Activated T-helper 17 cell treated with anti-CD3 and anti-CD28 coated beads, Interleukin-2, amount 50 U/mL, for 72 hours (primary cell): Measurements from ENCODE around the gene TGIF2. TPM values are rescaled to one million over a fixed set of nuclear protein-coding genes. Genes with fewer than 3 reads are reported as not detected.

Experiments used
- ATAC-seq: fragments of 150-1000 bp; cut with Tn5 transposase; replicated peaks from 2 replicates; pipeline ENCODE4 v1.10.0; 2021; ENCODE audit warnings: mild to moderate bottlenecking, moderate library complexity
- H3K27ac Mint-ChIP-seq: one replicate; pipeline ENCODE4 v1.8.0; 2022; ENCODE audit warnings: mixed read lengths
- H3K27me3 Mint-ChIP-seq: one replicate; pipeline ENCODE4 v1.8.0; 2022; ENCODE audit warnings: mixed read lengths
- H3K36me3 Mint-ChIP-seq: one replicate; pipeline ENCODE4 v1.8.0; 2022; ENCODE audit warnings: low read depth, mild to moderate bottlenecking, mixed read lengths
- H3K4me1 Mint-ChIP-seq: one replicate; pipeline ENCODE4 v1.8.0; 2022; ENCODE audit warnings: mixed read lengths
- H3K4me3 Mint-ChIP-seq: one replicate; pipeline ENCODE4 v1.8.0; 2022; ENCODE audit warnings: mild to moderate bottlenecking, mixed read lengths
- H3K9me3 Mint-ChIP-seq: one replicate; pipeline ENCODE4 v1.8.0; 2022; ENCODE audit warnings: mixed read lengths
- total RNA-seq, 2 donors: library from RNA; stranded (reverse); gene quantifications; one replicate each; pipeline ENCODE4 v1.2.3, GENCODE V29; 2022

Gene TGIF2
- total RNA-seq, 2 donors from 2014 or later: 43.8 to 57.1 TPM

DNA sequence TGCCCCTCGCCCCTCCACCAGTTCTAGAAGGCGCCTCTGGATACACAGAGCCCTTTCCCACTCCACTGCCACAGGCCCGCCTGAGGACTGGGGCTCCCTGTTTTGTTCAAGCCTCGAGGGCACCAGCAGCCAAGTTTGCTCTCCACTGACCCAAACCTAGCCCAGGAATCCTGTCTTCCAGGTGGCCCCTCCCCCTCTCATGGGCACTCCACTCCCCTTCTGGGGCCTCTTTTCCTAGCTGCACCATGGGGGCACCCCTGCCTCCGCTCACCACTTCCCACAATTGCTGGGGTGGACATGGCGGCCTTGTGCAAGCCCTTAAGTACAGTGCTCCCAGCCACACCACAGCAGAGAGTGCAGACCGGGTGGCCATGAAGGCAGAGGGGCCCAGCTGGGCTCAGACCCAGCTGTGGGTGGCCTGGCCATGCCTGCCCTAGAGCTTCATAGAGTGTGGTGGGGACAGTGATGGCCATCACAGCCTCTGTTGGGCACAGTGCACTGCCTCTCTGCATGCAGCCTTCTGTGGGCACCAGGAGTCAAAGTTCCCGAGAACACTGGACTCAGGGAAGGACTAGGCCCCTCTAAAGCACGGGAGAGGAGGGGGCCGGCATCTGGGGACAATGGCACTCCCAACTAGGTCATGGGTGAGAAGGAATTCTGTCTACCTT, 30.7 kb upstream of the TGIF2 start:
- no peak overlapping the region for H3K4me3 Mint-ChIP-seq
- no peak overlapping the region for H3K27ac Mint-ChIP-seq
- H3K27me3 Mint-ChIP-seq: no peaks in the 10 kb centered on the region
- no peaks in the 10 kb centered on the region for H3K9me3 Mint-ChIP-seq
- H3K36me3 Mint-ChIP-seq: no peaks in the 10 kb centered on the region
- no peak for ATAC-seq
- H3K4me1 Mint-ChIP-seq: no peaks in the 10 kb centered on the region

DNA sequence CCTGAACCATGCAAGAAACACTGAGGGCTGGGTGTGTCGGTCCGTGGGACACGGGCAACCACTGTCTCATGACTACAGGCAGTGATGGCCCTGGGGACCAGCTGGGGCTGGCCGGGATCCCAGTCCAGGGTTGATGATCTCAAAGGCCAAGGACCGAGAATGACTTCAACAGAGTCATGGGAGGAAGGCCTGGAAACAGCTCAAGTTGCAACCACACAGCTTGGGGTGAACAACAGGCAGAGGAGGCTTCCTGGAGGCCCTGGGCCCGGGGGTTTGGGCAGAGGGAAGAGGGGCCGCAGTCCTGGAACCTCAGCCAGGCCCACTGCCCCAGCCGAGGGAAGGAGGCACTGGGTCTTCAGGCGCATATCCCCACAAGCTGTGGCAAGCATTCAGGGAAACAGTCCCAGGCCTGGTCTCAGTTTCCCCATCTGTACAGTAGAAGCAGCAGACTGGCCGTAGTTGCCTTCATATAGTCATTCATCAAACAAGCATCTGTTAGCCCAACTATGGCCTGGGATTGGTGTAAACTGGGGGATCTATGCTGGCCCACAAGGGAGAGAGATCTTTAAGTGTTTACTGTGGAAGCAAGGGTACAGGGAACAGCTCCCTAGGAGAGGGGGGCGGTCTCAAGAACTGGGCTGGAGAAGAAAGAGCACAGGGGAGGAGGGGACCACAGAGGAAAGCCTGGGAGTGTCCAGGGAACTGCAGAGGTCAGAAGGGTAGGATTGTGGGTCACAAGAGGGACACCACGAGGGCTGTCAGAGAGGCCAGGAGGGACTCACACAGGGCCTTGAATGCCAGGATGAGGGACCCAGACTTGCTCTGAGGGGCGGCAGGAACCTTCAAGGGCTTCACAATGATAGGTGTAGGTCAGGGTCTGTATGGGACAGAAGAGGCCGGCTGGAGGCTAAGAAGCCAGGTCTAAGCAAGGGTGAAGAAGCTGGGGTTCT, 29.9 kb upstream of the TGIF2 start:
- no peaks in the 10 kb centered on the region for H3K9me3 Mint-ChIP-seq
- H3K4me1 Mint-ChIP-seq: no peaks in the 10 kb centered on the region
- no peaks in the 10 kb centered on the region for H3K36me3 Mint-ChIP-seq
- peak overlapping the region; percentile 49 for H3K27ac Mint-ChIP-seq
- no peak for ATAC-seq
- H3K4me3 Mint-ChIP-seq: no peak overlapping the region
- H3K27me3 Mint-ChIP-seq: no peaks in the 10 kb centered on the region

DNA sequence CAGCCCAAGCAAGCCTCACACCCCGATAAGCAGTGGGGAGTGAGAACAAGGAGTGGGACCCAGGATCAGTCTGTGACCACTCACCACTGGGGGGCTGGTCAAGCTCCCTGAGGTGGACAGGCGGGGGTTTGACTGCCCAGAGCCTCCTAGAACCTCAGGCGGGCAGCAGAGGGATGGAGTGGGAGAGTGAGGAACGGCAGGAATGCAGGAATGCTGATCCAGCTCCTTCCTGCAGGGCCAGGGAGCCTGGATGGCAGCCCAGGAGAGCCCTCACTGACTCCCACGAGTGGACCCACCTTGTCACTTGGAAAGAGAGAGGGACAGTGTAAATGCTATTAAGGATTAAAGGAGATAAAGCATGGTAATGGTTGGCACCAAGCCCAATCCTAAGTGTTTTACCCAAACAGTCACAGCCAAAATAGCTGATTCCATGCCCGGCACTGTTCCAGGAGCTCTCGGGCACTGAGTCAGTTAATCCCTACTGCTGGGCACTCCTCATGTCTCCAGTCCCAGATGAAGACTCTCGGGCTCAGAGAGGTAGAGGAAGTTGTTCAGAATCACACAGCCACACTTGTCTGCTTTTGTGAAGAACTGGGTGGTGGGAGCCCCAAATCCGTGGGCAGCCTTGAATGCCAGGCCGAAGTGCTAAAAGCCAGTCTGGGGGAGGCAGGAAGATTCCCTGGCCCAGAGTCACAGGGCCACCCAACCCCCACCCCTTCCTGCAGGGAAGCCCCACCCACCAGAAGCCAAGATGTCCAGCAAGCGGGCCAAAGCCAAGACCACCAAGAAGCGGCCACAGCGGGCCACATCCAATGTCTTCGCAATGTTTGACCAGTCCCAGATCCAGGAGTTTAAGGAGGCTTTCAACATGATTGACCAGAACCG, 29.0 kb upstream of the TGIF2 start:
- no peaks in the 10 kb centered on the region for H3K27me3 Mint-ChIP-seq
- H3K27ac Mint-ChIP-seq: peak overlapping the region; percentile 49
- no peak for ATAC-seq
- no peaks in the 10 kb centered on the region for H3K36me3 Mint-ChIP-seq
- H3K4me3 Mint-ChIP-seq: no peak overlapping the region
- no peaks in the 10 kb centered on the region for H3K4me1 Mint-ChIP-seq
- H3K9me3 Mint-ChIP-seq: no peaks in the 10 kb centered on the region

DNA sequence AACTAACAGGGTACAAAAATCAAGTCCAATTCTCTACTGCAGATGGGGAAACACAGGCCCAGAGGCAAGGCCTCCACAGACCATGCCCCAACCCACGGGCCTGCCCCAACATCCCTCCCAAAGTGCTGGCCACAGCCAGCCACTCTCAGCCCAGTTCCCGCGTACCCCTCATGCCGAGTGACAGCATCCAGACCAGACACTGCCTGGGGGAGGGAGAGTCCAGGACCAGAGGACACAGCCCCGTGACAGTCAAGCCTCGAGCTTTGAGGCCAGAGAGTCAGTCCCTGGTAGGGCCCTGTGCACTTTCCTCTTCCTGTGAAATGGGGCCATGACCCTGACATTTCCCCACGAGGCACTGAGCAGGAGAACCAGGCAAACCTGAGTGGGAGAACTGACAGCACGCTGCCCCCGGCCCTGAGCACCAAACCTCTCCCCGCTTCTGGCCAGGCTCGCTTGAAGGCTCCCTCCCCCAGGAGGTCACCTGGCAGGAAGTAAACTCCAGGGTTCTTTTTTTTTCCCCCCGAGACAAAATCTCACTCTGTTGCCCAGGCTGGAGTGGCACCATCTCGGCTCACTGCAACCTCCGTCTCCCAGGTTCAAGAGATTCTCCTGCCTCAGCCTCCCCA, 27.2 kb upstream of the TGIF2 start:
- Mint-ChIP-seq H3K4me3 (no peak overlapping the region), H3K27me3 (no peaks in the 10 kb centered on the region), H3K27ac (peak overlapping the region; percentile 4), H3K36me3 (no peaks in the 10 kb centered on the region), H3K4me1 (no peaks in the 10 kb centered on the region), H3K9me3 (no peaks in the 10 kb centered on the region)
- ATAC-seq: no peak

DNA sequence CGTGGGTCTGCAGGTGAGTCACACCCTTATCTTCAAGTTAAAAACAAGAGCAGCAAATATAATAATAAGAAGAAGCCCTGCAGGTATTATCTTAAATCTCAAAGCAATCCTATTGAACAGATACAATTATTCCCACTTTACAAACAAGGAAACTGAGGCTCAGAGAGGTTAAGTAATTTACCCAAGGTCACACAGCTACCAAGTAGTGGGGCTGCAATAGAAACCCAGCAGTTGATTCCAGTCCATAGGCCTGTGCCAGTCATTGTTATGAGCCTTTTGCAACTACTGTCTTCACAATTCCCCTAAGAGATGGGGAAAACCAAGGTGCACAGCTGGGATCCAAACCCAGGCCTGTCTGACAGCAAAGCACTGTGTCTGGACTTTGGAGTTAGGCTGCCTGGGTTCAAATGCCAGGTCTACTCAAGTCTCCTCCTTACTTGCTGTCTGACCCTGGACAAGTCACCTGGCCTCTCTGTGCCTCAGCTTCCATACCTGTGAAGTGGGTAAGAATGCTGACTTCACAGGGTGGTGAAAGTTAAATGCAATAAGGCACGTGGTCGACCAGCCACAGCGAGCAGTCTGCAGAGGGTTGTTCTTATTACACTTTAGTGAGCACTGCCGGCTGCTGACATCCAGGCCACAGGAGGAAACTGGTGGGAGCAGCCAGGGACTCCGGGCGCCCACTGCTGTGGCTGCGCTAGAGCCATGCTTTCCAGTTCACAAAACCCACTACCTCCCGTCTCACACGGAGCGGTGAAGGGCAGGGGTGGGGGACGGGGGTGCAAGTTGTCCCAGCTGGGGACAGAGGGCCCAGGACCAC, 26.0 kb upstream of the TGIF2 start:
- Mint-ChIP-seq H3K4me1 (no peaks in the 10 kb centered on the region), H3K4me3 (no peak overlapping the region), H3K9me3 (no peaks in the 10 kb centered on the region), H3K27ac (peak overlapping the region; percentile 4), H3K27me3 (no peaks in the 10 kb centered on the region), H3K36me3 (no peaks in the 10 kb centered on the region)
- ATAC-seq: no peak

DNA sequence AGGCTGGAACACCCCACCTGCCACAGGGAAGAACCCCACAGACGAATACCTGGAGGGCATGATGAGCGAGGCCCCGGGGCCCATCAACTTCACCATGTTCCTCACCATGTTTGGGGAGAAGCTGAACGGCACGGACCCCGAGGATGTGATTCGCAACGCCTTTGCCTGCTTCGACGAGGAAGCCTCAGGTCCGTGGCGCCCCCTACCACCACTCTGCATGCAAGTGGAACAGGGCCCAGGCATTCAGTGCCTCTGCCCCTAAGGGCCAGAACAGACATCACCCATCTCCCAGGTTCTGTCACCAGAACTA, 25.4 kb upstream of the TGIF2 start:
- Mint-ChIP-seq H3K27me3 (no peaks in the 10 kb centered on the region), H3K4me3 (no peak overlapping the region)
- no peak for ATAC-seq

DNA sequence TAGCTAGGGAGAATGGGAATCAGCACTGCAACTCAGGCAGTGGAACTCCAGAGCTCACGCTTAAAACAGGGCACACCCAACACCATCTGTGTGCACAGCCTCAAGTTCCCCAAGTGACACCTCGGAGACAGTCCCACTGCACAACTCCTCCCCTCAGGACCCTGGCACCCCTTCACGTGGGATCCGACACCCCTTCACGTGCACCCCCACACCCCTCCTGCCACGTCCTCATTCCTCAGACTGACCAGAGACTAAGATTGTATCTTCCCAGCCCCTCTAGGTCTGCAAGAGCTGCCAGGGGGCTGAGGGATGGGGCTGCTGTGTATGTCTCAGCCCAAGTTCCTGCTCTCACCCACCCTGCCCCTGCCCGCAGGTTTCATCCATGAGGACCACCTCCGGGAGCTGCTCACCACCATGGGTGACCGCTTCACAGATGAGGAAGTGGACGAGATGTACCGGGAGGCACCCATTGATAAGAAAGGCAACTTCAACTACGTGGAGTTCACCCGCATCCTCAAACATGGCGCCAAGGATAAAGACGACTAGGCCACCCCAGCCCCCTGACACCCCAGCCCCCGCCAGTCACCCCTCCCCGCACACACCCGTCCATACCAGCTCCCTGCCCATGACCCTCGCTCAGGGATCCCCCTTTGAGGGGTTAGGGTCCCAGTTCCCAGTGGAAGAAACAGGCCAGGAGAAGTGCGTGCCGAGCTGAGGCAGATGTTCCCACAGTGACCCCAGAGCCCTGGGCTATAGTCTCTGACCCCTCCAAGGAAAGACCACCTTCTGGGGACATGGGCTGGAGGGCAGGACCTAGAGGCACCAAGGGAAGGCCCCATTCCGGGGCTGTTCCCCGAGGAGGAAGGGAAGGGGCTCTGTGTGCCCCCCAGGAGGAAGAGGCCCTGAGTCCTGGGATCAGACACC, 24.4 kb upstream of the TGIF2 start:
- Mint-ChIP-seq H3K36me3 (no peaks in the 10 kb centered on the region), H3K4me1 (no peaks in the 10 kb centered on the region), H3K27me3 (no peaks in the 10 kb centered on the region), H3K4me3 (no peak overlapping the region), H3K27ac (no peak overlapping the region), H3K9me3 (no peaks in the 10 kb centered on the region)
- ATAC-seq: no peak

More for the DNA sequence above, 25.4 kb upstream of the TGIF2 start:
- Mint-ChIP-seq H3K36me3 (no peaks in the 10 kb centered on the region), H3K4me1 (no peaks in the 10 kb centered on the region), H3K27ac (no peak overlapping the region), H3K9me3 (no peaks in the 10 kb centered on the region)

DNA sequence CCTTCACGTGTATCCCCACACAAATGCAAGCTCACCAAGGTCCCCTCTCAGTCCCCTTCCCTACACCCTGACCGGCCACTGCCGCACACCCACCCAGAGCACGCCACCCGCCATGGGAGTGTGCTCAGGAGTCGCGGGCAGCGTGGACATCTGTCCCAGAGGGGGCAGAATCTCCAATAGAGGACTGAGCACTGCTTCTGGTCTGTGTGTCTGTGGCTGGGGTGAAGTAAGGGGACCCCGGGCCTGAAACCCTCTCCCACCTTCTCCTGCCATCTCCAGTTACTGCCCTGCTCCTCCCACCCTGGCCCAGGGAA, 23.8 kb upstream of the TGIF2 start:
- Mint-ChIP-seq H3K4me1 (no peaks in the 10 kb centered on the region), H3K27me3 (no peaks in the 10 kb centered on the region), H3K27ac (no peak overlapping the region), H3K9me3 (no peaks in the 10 kb centered on the region), H3K36me3 (no peaks in the 10 kb centered on the region), H3K4me3 (no peak overlapping the region)
- no peak for ATAC-seq

DNA sequence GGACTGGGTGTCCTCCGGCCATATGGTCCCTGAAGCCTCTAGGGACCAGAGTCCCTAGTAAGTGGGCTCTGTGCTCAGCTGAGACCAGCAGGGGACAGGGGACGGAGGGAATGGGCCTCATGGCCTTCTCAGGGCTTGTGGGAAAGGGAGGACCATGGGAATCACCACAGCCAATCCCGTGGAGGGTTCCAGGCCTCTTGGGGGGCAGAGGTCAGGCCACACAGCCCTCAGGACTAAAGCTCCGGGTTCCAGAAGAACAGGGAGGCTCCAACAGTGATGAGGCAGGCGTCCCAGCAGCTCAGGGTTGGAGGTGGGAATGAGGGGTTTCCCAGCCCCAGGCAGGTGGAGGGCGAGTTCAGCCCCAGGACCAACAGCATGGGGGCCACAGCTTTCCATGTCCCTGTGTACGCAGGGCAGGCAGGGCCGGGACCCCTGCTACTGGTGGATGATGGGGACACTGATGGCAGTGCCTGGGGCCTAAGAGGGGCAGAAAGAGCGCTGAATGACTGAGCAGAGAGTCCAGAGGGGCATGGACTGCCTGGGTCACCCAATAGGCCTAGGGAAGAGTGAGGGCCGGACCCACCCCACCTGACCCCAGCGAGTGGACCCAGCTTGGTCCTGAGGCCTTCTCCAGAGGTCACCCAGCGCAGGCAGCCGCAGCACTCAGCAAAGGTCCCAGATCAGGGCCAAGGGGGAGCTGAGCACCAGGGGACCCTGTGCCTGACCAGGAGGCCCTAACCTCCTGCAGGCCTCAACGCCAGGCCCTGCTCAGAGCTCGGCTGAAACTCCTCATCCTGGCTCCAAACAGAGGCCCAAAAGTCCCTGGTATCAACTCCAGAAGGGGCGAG, 23.2 kb upstream of the TGIF2 start:
- Mint-ChIP-seq H3K27me3 (no peaks in the 10 kb centered on the region), H3K9me3 (no peaks in the 10 kb centered on the region), H3K4me1 (no peaks in the 10 kb centered on the region), H3K36me3 (no peaks in the 10 kb centered on the region), H3K4me3 (no peak overlapping the region), H3K27ac (no peak overlapping the region)
- no peak for ATAC-seq

DNA sequence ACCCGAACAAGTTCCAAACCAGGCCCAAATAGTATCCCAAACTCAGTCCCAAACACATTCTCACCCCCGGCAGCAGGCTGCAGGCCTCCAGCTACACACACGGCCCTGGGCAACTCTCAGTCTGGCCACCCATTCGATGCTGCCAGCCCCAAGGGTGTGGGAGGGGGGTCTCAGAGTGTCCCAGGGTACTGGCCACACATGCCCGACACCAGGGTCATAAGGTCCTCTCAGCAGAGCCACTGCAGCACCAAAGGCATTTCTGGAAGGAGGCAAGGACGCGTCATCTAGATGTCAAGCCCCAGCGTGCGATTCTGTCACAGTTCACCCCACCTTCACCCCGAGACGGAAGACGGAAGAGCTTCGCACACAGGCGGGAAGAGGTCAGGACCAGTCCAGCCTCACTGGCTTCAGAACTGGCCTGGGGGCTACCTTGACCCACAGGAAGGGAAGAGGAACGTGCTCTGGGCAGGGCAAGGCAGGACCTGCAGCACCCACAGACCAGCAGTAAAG, 22.6 kb upstream of the TGIF2 start:
- no peak for ATAC-seq
- Mint-ChIP-seq H3K27ac (no peak overlapping the region), H3K36me3 (no peaks in the 10 kb centered on the region), H3K9me3 (no peaks in the 10 kb centered on the region), H3K4me1 (no peaks in the 10 kb centered on the region), H3K27me3 (no peaks in the 10 kb centered on the region), H3K4me3 (no peak overlapping the region)

DNA sequence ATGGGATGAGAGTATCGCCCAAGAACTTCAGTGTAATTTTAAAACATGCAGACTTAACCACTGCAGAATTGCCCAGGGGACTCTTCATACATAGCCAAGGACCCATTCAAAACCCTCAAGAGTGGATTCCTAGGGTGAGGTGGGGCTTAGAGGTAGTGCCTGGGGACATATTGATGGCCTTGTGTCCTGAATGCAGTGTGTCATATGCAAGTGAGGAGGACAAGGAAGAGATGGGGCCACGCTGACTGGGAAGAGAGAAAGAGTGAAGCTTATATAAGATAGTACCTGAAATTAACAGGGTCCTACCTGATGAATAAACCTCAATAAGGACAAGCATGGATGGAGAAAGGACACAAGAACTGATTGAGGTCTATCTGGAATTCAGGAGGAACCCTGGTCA, 18.1 kb upstream of the TGIF2 start:
- H3K27ac Mint-ChIP-seq: no peak overlapping the region
- no peak overlapping the region for H3K4me3 Mint-ChIP-seq
- H3K4me1 Mint-ChIP-seq: no peaks in the 10 kb centered on the region
- no peaks in the 10 kb centered on the region for H3K9me3 Mint-ChIP-seq
- H3K27me3 Mint-ChIP-seq: no peaks in the 10 kb centered on the region
- no peaks in the 10 kb centered on the region for H3K36me3 Mint-ChIP-seq
- ATAC-seq: no peak

DNA sequence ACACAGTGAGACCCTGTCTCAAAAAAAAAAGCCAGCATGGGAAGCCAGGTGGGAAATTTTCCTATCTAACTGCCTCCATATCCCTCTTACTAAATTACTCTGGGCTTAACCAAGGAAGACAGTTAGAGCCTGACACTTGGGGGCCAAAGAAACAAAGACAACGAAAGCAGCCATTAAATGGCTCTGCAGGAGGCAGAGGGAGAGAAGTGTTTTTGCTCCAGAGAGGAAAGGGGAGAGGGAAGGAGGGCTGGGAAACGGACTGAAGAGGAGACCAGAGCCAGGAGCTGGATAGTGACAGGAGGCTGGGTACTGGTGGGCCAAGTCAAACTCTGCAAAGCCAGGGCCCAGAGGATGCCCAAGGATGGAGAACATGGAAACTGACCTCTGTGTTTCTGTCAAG, 10.7 kb upstream of the TGIF2 start:
- Mint-ChIP-seq H3K36me3 (no peaks in the 10 kb centered on the region), H3K4me3 (no peak overlapping the region), H3K27ac (no peak overlapping the region), H3K4me1 (peaks cover 4% of the 10 kb centered on the region), H3K9me3 (peaks cover 4% of the 10 kb centered on the region), H3K27me3 (no peaks in the 10 kb centered on the region)
- ATAC-seq: no peak
